GM21619 (cell line): Measurements from ENCODE around the gene LSM4.

Source experiments
- ATAC-seq: cut with Tn5 transposase; IDR thresholded peaks from one replicate; pipeline ENCODE4 v1.9.1; 2021; ENCODE audit not compliant: unreplicated experiment

LSM4 gene

DNA sequence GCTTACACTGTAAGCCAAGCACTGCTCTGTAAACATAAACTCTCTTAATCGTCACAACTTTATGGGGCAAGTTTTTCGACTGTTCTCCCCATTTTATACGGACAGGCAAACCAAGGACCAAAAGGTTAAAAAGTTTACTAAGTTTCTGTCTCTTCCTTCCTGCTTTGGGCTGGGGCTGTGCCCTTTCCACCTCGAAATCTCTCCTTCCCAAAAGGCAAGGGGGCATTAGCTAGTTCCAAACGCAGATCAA, 43.7 kb downstream of the LSM4 start:
- no peak for ATAC-seq

DNA sequence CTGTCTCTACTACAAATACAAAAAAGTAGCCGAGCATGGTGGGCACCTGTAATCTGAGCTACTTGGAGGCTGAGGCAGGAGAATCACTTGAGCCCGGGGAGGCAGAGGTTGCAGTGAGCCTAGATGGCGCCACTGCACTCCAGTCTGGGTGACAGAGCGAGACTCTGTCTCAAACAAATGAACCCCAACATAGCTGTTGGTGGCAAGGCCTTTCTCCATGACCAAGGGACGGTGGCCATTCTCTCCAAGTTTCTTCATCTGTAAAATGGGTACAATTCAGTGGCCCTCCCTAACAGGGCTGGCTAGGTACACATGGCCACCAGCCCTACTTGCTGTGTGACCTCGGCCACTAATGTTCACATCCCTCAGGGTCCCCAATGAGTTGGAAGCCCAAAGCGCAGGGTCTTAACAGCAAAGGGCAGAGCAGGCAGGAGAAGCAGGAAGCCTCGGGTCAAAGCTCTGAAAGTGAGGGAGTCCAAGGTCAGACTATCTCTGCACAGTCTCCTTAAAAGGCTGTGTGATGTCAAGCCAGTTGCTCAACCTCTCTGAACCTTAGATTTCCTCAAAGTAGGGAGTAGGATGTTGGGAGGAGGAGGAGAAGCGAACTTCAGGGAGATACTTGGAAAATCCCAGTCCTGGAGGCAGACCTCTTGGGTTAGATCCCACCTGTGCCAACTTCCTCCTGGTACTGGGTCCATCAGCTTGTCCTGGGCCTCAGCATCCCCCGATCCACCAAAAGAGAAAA, 44.2 kb downstream of the LSM4 start:
- no peak for ATAC-seq

- ATAC-seq, result no peak
Observed at GRCh38 chr19:18274781-18275356, 48.0 kb downstream of the LSM4 start.

DNA sequence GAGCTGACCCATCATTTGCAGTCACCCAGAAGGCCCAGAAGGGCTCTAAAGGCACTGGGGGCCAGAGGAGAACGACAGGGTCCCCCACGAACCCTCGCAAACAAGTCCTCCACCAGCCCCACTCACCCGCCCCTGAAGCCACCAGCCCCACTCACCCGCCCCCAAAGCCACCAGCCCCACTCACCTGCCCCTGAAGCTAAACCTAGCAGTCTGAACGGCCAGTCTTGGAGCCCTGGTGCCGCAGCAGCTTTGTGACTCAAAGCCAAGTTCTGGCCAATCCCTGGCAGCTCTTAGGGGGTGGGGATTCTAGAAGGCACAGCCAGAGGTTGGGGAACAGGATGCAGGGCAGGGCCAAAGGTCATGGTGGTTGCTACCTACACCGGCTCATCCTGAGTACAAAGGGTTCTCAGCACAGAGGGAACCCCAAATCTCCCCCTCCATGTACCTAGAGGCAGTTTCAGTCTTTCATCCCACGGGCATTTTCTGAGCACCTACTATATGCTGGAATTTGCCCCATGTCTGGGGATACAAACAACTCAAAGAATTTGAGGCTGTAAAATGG, 48.6 kb downstream of the LSM4 start, which contains the start of gene IQCN:
IQCN (minus strand) TSS at position 234 of the 562 bp plus-strand sequence. CDS start 4,974 bp downstream, outside the sequence.
- no peak for ATAC-seq

DNA sequence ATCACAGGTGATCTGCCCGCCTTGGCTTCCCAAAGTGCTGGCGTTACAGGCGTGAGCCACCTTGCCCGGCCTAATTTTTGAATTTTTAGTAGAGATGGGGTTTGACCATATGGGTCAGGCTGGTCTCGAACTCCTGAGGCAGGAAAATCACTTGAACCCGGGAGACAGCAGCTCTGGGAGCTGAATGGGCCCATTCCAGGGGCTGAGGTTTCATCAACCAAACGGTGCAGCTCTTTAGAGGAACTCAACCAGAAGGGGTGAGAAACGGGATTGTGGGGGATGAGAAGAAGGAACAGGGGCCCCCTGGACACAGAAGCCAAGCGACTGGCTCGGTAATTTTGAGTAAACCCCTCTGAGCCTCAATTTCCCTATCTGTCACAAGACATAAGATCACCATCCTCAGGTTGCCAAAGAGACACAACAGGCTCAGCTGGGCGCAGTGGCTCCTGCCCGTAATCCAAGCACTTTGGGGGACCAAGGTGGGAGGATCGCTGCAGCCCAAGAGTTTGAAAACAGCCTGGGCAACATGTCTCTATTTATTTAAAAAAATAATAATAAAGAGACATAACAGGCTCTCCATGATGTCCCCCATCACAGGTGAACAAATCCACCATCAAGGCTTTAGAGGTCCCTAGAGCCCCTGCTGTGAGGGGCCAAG, 49.2 kb downstream of the LSM4 start:
- no peak for ATAC-seq

DNA sequence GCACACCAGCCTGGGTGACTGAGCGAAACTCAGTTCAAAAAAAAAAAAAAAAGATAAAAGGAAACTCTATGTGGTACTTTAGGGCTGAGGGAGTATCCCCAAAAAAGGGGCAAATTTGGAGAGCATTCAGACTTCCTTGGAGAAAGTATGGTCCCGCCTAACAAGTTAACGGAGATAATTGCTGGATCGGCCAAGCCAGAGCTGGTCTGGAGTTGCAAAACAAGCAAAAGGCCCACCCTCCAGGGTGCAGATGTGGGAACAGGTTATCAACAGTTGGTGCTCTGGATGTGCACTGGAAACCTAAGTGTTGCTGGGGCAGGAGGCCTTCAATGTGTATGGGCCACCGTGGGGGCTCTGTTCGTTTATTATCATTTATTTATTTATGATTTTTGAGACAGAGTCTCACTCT, 51.4 kb downstream of the LSM4 start:
- no peak for ATAC-seq

- no peak for ATAC-seq
Observed at GRCh38 chr19:18270326-18270725, 52.5 kb downstream of the LSM4 start.

DNA sequence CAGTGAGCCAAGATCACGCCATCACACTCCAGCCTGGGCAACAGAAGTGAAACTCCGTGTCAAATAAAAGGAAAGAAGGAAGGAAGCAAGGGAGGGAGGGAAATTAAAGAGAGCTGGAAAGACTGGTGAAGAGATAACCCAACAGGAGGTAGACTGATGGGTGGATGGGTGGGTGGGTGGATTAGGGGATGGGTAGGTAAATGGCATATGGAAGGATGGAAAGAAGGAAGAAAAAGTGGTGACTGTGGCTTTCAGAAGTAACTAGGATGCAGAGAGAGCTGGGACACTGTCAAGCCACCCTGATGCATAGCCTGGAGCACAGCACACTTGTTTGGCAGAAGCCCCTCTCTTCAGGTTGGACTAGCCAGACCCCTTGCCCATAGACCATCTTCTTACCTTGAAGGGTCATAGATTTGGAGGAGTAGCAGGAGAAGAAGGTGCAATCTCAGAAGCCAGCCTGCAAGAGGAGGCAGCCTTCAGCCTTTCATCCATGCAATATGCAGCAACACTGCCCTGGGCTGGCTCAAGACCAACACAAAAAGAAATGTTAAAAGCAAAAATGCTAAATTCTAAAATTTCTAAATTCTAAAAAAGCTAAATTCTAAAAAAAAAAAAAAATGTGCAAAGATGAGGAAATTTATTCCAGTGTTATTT, 53.7 kb downstream of the LSM4 start:
- no peak for ATAC-seq

DNA sequence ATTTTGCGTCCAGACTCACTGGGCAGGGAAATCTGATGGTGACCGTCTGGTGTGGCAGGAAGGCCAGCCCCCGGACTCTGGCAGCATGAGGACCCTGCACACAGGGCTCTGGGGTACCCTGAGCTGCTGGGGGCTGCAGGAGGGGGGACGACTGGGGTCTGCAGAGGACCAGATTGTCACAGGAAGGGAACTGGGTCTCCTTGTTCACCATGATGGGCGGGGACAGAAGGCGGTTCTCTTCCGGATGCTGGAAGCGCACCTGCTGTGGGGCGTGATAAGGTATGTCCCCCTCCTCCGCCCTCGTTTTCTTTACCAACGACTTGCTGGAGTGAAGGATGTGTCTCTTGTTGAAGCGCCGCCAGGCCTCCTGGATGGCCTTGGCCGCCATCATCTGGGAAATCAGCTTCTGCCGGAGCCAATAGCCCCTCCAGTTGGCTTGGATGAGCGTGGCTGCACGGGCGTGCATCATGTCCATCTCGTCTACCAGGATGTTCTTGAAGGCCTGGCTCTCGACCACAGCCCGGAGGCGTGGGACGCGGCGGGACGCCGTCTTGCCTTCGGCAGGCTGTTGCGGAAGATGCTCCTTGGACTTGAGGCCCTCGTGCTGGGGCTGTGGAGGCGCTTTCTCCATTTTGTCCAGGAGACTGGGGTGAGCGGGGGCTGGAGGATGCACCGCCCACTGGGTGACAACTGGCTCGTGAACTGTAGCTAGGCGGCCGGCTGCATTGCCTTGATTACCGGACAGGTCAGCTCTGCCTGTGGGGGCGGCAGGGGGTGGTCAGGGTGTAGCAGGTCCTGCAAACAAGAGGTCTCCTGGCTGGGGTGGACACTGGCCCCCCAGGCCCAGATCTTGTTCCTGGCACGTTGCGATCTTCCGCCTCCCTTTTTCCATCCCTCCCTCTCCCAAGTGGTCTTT, 55.8 kb downstream of the LSM4 start:
- ATAC-seq, result no peak

DNA sequence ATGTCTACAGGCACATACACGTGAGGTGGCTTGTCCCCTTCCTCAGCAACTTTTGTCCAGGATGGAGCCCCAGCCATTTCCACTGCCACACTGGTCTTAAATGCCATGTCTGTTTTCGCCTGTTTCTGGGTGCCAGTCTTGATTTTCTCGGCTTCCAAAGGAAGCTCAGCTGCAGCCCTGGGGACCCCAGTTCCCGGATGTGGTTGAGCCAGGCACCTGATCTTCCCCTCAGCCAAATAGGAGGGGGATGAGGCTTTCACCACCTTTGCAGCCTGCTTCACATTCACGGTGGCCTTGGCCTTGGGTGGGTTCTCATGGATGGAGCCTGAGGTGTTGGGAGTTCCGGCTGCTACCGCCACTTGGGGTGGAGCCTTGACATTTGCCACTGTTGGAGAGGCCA, 57.3 kb downstream of the LSM4 start:
- ATAC-seq, result no peak

DNA sequence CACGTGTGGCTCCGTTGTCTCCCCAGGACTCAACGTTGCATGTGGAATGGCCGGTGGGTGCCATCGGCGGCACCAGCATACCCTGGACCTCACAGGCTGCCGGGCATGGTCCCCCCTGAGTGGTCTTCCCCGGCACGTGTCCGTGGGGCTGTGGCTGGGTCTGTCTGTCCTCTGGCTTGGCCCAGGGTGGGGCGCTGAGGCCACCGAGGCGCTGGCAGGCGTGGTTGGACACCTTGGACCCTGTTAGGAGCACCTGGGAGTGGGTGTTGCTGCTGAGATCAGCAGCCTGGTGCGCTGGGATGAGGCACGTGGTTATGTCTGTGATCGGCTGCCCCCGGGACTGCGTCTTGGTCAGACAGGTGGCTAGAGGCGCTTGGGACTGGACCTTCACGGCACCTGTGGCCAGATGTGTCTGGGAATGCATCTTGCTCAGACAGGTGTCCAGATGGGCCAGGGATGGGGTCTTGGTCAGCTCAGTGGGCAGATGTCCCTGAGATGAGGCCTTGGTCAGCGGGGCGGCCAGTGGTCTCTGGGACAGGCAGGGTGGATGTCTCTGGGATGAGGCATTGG, 57.8 kb downstream of the LSM4 start:
- no peak for ATAC-seq

DNA sequence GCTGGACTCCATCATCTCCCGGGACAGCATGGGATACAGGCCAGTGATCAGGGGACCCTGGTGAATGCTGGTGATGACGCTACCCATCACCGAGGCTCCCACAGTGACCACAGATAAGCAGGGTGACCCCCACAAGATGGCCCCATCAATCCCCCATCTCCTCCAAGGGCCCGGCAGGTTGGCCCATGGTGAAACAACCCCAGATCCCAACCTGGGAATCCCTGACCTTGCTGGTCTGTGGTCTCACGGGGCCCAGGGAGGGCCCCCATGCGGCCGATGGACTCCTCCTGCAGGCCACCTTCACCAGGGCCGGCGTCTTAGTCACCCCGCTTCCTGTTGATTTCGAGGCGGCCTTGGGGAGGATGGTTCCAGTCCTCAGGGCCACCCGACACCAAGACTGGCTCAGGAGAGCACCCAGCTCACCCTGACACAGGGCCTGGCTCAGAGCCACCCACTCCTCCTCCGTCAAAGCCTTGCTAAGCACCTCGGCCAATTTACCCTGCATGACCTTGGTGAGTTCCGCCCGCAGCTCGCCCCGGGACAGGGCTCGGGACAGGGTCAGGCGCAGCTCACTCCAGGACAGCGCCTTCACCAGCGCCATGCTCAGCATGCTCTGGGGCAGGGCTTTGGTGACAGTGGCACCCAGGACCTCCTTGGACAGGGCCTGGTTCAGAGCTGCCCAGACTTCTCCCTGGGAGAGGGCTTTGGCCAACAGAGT, 58.6 kb downstream of the LSM4 start:
- ATAC-seq, result no peak

- no peak for ATAC-seq
Observed at GRCh38 chr19:18263324-18264136, 59.3 kb downstream of the LSM4 start.

GRCh38 chr19:18262917-18263316, 60.0 kb downstream of the LSM4 start:
- no peak for ATAC-seq

DNA sequence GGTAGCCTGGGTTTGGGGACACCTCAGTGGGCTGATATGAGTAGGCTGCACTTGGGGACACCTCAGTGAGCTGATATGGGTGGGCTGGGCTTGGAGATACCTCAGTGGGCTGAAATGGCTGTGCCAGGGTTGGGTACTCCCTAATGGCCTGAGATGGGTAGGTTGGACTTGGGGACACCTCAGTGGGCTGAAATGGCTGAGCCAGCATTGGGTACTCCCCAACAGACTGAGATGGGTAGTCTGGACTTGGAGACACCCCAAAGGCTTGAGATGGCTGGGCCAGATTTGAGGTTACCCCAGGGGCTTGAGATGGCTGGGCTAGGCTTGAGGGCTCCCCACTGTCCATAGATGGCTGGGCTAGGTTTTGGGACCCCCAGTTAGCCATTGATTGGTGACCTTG, 60.7 kb downstream of the LSM4 start:
- no peak for ATAC-seq

- ATAC-seq, result no peak
Observed at GRCh38 chr19:18261474-18261873, 61.4 kb downstream of the LSM4 start.

GRCh38 chr19:18259893-18260292, 63.0 kb downstream of the LSM4 start:
- no peak for ATAC-seq

- no peak for ATAC-seq
Observed at GRCh38 chr19:18257503-18258470, 65.1 kb downstream of the LSM4 start.
